COLO668 (cell line): ENCODE measurements around the gene MRPL55.

ENCODE experiments used
- DNase-seq: peaks from one replicate; lab custom pipeline; 2025; ENCODE audit not compliant: unreplicated experiment; lab: John Stamatoyannopoulos, UW

MRPL55 gene

DNA sequence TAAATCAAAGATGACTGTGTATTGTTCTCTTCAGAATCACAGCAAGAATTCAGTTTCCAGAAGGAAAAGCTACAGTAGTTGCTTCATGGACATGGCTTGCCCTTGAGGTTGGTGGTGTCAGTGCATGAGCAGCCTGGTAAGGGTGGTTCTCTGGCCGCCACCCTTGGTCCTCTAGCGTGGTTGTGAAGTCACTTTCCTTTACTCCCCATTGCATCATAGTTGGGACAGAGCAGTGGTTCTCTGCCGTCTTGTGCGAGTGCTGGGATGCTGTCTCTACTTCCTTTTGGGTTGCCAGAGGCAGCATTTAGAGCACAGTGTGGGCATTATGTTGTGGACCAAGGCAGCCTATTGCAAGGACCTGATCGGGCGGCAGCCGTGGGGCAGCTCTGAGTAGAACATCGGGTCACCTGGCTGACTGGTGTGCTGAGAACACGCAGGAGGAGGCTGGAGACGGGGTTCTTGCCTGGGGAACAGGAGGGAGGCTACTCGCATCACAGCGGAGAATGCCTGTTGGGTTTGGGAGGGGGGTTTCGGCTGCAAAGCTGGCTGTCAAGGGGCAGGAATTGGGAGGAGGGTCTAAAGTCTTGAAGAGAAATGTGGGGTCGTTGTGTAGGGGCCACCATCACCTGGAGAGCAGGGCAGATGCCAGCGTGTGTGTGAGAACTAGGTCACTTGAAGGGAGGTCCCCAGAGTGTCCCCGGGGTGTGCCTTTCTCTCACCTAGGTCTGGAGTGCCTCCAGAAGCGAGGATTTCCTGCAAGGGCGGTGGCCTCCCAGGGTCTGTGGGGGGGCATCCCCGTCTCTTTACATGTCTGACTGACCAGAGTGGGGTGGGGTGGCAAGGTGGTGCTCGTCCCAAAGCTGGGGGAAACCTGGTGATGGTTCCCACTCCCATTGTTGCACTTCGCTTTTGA, 20.3 kb downstream of the MRPL55 start:
- no peak for DNase-seq

DNA sequence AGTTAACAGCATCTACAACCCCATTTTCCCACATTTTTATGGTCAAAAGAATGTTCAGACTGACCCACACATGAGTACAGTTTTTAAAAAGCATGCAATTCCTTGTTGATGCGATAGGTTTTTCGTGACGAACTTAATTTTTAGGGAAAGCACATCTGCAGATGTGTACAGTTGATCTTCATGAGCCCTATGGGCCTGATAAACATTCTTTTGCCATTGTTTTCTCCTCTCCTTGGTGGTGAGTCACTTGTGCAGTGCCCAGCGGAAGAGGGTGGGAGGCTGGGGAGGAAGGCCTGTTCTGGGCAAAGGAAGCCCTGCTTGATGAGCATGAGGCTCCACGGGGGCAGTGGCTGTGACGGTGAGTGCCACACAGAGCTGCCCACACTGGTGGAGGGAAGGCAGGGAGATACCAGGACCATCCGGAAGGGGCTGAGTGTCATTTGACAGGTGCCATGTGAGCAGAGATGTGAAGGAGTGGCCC, 21.3 kb downstream of the MRPL55 start:
- DNase-seq, result no peak

DNA sequence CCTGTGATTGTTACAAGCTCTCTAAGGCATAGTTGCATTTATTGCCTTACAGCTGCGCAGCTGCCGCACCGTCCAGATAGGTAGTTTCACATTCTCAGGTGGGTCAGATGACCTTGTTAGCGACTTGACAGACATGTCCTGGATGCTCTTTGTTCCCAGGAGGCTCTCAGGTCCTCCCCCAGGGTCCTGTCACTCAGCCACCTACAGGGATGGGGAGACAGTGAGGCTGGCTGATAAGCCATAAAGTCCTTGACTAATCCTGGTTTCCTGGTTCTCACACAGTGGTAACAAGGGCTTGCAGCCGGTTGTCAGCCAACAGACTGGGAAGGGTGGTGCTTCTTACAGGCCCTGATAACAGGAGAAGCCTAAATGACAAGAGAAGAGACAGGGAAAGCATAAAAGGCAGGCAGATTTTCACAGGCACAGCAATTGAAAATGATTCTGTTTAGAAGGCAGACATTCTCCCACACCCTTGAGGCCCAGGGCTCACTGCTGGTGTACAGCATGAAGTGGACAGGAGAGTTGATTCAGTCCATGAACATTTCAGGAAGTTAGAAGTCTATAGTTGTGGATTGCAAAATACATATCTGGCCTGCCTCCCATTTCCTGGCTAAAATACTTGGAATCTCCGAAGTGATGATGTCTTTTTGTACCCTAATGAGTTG, 23.7 kb downstream of the MRPL55 start:
- DNase-seq, result peak; percentile 25

DNA sequence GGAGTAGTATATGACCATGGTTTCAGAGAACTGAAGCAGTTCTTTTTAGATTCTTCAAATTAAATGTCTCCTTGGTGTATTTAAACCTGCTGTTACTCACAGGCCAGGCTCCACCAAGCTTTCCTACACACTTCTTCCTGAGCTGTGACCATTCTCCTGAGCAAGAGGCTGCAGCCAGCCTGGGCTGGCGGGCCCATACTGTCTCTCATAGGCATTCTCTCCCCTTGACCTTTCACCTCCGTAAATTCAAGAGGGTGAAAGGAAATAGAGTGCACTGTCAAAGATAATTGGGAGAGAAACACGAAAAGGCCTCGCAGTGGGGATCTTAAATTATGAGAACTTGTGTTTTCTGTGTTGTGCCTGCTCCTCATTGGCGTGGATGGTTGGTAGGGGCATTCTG, 24.3 kb downstream of the MRPL55 start:
- no peak for DNase-seq

DNA sequence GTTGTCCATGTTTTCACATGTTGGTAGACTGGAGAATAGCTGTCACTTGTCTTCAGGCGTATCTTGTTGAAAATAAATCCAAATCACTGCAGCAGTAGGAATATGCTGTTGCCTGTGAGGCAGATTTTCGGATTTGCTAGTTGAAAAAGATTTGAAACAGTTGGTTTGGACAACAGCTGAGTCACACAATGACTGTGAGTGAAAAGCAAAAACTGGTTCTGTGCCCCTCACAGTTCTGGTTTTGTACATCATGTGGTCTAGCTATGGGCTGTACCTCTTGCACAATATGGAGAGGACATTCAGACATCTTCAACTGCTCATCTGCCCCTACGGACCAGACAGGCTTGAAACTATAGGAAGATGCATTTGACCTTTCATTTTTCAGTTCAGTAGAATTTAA, 24.8 kb downstream of the MRPL55 start:
- DNase-seq, result no peak

DNA sequence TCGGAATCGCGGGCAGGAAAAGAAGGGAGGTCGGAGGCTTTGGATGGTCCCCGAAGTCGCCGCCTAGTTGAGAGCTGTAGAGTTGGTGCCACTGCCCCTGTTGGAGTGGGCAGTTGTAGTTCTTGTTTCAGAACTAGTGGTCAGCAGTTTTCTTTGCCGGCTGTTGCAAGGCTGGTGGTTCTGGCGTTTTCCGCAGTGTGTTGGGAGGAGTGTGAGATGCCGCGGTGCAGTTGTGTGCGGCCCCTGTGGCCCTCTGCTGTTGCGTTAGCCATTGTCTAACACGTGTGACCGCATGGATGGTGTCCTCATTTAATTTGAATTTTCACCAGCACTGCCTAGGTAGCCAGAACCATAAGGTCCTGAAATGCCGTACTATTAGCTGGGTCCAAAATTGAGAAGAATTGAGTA, 25.2 kb downstream of the MRPL55 start:
- peak; percentile 28 for DNase-seq

DNA sequence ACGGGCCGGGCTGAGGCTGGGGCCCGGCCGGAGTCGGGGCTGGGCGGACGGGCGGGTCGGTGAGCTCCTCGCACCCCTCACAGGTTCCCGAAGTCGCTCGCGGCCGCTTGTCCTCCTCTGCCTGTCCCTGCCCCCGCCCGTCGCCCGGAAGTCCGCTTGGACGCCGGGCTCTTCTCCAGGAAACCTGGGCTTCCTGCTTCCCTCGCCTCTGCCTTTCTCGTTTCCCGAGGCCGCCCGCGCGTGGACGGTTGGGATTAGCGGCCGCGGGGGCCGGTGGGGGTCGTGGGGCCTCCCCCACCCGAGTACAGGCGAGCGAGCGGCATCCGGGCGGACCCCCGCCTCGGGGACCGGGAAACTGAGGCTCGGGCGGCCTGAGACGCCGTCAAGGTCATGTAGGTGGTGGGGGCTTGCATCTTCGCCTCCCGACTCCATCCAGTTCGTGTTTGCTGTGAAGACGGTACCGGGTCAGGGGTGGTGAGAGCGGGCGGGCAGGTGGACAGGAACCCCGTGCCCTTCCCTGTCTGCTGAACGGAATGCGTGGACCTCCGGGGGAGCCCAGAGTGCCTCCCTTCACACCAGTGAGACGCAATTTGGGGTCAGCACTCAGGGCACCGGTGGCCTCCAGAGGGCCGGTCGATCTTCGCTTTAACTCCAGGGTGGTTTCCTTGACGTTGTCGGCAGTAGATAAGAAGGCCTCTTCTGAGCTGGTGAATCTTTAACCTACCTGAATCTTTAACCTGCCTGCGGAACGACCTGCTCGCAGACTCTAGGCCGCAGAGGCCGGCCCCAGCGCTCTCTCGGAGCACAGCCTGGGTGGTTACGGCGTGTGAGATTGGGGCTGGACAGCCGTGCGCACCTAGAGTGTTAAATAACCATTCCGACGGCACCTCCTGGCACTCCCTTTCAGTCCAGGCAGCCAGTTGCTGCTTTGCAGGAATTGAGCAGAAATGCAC, 25.9 kb downstream of the MRPL55 start:
- peak; percentile 64 for DNase-seq

DNA sequence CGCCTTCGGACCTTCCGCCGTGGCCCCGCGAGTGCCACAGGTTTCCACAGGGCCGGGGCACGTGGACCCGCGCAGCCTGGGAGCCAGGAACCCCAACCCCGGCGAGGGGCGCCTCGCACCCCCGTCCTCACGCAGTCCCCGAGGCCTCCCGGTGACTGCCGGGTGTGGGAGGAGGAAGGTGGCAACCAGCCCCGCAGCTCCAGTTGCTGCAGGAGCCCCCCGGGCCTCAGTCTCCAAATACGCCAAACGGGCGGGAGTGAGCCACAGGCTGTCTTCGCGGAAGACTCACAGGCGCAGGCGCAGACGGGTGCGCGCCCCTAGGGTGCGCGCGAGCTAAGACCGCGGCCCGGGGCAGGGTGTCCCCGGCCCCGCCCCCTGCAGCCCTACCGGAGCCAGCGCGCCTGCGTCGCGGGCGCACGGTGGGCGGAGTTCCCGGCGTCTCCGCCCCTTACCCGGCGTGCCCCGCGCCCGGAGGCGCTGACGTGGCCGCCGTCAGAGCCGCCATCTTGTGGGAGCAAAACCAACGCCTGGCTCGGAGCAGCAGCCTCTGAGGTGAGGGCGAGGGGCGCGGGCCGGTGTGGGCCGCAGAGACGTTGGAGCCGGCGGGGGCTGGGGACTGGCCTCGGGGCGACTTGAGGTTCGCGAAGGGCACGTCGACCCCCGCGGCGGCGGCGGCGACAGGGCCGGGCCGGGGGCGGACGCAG, 26.7 kb downstream of the MRPL55 start, which contains the start of gene ARF1:
Gene ARF1 (plus strand): TSS at position 495 of the 704 bp plus-strand sequence. CDS start 14,407 bp downstream, outside the sequence.
- peak; percentile 98 for DNase-seq

DNA sequence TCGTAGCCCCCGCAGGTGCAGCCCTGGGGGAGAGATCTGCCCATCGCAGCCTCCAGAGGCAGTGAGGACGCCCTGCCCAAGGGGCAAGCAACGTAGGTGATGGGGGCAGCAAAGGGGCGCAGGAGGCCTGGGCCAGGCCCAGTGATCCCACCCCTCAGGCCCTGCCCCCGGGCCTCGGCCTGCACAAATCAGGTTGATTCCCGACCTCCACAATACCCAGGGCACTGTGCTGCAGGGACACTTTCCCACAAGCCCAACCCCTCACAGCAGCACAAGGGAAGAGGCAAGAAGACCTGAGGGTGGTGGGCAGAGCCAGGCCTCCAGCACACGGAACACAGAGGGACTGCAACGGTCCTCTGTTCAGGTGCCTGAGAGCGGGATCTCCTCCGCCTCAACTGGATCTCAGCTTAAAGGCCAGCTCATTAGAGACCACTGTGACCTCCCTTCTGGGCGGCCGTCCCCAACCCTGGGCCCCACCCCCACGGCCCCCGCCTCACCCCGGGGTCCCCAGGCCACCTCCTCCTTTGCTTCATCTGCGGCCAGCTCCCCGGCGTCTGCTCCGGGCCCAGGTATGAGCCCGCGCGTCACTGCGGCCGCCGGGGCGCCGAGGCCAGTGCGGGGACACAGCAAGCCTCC, 27.4 kb downstream of the MRPL55 start:
- DNase-seq, result peak; percentile 45

DNA sequence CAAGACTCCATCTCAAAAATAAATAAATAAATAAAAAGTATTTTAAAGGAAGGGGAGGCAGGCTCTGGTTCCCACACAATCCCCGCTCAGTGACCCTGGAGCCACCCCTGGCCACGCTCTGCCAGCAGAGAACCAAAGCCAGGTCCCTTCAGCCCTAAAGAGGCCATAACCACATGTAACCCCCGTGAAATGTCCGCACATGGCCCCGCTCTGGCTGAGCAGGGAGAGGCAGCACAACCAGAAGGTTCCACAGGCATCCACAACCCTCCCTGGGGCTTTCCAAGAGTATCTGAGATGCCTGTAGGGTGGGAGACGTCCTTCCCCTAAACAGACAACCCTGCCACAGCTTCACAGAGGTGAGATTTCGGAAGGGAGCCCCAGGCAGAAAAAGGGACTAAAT, 28.0 kb downstream of the MRPL55 start:
- no peak for DNase-seq

DNA sequence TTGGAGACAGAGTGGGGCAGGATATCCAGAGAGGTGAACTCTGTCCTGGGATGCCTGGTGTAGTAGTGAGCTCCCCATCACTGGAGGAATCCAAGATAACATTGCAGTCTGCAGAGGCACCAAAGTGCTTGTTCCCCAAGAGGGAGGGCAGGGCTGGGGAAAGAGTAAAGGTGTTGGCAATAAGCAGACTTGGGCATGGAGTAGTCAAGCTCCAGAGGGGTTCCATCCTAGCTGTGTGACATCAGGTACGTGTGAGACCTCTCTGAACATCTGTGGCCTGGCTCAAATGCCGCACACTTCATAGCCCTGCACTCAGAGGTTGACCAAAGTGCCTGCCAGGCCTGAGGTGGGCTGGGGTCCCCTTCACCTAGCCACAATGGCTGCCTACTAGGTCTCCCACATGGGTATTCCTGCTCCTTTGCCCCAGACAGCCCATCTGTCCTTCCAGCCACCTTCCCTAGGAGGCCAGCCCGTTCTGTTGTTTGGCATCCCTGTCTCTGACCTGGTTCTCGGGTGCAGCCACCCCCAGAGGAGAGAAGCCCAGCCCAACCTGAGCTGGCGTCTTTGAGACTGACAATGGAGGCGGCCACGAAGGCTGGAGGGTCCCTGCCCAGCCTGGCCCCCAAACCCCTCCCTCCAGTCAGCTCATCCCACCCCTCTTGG, 29.4 kb downstream of the MRPL55 start:
- DNase-seq, result no peak

DNA sequence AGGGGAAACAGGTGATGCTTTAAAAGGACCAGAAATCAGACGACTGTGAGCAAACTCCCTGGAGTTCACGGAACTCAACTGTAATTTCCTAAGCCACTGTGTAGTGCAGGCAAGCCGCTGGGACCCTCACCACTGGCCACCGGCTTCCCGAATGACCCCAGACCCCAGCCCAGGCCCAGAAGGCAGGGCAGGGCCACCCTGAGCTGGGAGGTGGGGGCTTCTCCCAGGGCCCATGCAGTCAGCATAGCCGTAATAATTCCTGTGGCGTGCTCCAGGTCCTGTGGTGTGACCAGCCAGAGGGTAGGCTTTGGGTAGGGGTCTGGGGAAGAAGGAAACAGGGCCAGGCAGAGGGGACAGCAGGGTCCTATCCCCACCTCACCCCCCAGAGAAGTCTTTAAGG, 30.1 kb downstream of the MRPL55 start:
- DNase-seq, result no peak

DNA sequence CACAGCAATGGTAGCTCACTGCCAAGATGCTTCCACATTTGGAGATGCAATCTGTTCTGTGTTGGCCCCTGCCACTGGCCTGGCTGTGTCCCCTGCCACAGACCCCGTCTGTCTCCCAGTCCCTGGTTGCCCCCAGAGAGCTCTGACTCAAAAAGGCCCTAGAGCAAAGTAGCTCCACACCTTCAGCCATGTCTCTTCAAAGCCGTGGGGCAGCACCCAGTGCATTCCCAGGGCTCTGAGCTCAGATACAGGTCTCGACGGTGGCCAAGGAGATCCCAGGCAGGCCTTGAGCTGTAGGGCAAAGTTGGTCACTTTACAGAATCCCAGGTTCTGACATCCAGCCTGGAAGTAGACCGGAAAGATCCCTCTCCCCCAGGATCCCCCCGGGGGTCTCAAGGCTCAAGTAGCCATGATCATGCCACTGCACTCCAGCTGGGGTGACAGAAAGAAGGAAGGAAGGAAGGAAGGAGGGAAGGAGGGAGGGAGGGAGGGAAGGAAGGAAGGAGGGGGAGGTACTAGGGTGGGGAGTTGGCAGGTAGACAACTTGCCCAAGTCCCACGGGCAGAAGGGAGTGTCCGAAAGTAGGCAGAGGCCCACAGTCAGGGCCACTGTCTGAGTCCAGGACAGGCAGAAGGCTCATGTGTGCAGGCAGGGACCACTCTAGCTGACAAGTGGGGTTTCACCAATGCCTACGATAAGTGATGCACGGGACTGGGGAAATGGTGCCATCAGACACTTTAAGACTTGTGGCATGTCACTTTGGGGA, 31.4 kb downstream of the MRPL55 start:
- DNase-seq, result no peak

DNA sequence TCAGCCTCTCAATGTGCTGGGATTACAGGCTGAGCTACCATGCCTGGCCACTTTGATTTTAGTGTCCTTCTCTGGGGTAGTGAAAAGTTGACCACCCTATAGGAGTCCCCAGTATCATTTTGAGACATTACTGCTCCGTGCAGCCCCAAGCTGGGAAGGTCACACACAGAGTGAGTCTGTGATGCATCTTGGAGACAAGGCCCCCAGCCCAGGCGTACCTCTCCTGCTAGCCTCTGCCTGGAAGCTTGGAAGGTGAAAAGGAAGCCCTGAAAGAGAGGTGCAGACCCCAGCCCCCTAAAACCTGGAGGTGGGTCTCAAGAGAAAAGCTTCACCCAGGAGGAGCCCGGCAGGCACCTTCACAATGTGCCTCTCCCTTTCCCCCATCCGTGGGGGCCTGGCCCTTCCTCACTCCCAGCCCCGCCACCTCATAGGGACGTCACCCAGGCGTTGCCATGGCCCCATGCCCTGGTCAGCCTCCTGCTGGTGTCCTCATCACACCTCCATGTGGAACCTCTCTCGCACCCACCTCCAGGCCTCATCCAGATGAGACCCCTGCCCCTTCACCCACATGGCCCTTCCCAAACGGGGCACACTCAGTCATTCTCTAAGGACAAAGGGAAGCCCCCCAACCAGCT, 32.2 kb downstream of the MRPL55 start:
- no peak for DNase-seq

DNA sequence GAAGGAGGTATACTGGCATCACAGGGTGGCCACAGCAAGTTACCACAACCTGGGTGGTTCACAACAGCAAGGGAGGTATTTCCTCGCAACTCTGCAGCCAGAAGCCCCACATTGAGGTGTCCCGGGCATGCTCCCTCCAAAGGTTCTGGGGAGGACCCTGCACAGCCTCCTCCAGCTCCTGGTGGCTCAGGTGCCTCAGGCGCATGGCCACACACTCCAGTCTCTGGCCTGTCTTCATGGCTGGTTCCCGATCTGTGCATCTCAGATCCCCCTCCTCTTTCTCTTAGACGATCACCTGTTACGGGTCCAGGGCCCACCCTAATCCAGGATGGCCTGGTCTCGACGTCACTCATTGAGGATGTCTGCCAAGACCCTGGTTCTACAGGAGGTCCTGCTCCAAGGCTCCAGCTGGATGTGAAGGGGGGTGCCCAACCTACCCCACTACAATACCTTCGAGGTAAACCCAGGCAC, 33.3 kb downstream of the MRPL55 start:
- no peak for DNase-seq

DNA sequence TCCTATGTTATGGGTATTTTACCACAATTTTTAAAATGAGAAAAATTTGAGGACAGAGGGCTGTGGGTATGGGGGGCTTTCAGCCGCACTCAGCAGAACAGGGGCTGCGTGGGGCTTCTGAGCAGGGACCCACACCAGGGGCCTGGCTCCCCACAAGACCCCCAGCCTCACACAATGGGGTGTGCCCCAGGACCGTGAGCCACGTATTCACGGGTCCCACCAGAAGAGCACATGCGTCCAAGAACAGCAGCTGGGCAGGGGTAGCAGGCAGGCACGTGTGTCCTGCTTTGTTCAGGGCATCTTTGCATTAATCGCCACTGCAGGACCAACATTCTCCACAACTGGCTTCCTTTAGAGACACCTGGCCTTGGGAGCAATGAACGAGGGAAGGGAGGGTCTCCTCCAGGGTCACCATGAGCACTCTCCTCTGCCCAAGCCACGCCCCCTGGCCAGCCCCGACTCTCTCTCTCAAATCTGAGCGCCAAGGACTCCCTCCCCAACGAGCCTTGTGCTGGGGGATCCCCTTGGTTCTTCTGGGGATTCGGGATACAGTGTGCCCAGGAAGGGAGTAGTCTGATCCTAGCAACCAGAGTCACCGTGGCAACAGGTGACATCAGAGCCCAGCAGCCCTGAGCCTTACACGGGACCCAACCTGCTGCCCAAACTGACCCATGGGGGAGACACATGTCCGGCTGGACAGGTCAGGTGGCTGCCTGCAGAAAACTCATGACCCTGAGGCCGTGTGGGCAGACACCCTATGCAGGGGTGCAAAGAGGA, 34.0 kb downstream of the MRPL55 start:
- DNase-seq, result no peak

DNA sequence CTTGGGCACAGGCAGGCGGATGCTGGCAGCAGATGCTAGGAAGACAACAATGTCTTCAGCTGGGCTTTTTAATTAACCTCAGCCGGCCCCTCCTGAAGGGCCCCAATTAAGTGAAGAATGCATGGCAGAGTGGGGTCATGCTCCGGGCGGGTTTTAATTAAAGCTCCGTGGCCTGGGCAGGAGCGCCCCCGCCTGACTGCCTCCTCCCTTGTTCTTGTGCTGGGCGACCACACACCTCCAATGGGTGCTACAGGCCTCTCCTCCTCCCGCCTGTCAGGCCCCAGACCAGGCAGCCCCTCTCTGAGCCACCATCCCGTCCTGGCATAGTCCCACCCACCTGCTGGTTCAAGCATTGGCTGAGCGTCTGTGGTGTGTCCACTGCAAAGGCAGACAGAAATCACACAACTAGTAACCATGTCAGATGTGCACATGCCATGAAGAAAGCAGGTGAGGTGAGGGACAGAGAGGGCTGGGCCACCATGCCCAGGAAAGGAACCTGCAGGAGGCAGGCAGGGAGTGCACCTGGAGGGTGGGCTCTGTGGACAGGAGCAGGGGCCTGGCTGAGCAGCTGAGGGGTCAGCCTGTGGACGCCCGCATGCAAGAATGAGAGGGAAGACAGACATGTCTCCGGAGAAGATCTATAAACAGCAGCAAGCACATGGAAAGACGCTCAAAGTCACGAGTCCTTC, 35.1 kb downstream of the MRPL55 start:
- peak; percentile 29 for DNase-seq
